ENCODE measurements around the gene PRKAG2.

- TF ChIP-seq, protein P1, sequence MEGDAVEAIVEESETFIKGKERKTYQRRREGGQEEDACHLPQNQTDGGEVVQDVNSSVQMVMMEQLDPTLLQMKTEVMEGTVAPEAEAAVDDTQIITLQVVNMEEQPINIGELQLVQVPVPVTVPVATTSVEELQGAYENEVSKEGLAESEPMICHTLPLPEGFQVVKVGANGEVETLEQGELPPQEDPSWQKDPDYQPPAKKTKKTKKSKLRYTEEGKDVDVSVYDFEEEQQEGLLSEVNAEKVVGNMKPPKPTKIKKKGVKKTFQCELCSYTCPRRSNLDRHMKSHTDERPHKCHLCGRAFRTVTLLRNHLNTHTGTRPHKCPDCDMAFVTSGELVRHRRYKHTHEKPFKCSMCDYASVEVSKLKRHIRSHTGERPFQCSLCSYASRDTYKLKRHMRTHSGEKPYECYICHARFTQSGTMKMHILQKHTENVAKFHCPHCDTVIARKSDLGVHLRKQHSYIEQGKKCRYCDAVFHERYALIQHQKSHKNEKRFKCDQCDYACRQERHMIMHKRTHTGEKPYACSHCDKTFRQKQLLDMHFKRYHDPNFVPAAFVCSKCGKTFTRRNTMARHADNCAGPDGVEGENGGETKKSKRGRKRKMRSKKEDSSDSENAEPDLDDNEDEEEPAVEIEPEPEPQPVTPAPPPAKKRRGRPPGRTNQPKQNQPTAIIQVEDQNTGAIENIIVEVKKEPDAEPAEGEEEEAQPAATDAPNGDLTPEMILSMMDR (IDR thresholded peaks at IDR 0.05; ENCODE audit: low read depth, low read length) = no peak
- TF ChIP-seq EZH2phosphoT487 (IDR thresholded peaks at IDR 0.05; ENCODE audit: low read depth) = no peak
Observed at GRCh38 chr7:151597541-151598444, 279.1 kb downstream of the PRKAG2 start.
